ENCODE measurements around the gene HSD11B1.

HSD11B1 gene

DNA sequence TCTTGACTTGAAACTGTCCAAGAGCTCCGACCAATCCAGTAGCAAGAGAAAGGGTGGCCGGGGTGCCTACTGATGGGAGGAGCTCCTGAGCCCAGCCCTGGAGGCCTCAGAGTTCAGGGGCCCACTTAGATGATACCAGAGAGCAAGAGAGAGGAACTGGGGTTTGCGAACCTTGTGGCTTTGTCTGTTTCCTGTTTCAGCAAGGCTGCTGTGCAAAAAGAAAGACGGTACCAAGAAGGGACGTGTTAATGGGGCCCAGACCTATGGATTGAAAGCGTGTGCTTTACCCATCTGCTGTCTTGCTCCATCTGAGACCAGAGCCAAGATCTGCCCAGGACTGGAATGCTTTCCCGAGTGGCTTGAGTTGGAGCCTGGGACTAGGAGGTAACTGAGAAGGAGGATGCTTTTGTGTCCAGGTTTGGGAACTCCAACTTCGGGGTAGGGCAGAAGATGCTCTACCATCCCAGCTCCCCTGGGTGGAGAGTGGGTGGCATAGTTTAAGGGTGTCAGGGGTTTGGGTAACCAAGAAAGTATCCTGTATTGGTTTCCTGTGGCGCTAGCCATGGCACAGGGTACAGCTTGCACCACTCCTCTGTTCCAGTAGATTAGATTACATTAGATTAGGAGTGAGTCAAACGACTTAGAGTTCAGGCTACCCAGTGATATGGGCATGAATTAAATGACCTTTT is 51.4 kb downstream of the HSD11B1 start, which contains the start of gene TRAF3IP3:
Gene TRAF3IP3 (plus strand): TSS at position 128 of the 689 bp plus-strand sequence. CDS start 3,987 bp downstream, outside the sequence.
- DNase-seq (ENCODE audit: low read depth in 2 of 2): peak; percentile 34 to 48

DNA sequence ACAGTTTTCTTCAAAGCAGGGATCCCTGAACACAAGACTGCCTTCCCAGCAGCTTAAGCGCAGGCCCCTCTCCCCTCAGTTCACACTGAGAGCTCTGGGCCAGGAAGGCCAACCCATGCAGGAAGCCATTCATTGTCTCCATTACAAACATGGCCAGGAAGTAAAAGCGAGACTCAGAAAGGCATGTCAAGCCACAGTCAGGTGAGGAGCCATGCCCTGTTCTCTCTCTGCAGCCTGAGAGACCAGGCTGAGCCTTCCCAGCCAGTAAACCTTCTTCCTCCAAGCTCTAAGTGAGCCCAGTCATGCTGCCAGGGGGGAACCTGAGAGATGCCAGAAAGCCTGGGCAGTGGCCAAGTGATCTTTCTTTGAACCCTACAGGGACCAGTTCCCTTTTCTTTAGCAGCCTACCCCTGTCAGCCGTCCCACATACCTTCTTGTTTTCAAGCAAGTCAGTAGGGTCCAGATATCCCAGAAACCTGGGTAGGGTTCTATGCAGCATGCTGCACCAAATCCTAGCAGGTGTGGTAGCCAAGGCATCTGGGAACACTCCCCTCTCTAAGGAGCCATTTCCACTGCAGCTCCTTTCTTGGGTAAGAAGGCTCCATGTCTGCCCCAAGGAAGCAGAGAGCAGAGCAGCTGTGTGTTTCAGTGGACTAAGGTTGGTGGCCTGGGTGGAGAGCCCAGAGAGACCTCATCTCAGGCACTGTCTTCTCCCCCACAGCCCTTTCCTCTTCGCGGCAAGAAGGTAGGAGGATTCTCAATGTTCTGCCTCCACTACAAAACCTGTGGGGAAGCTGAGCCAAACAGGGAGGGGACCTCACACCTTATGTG is 52.2 kb downstream of the HSD11B1 start:
- DNase-seq (ENCODE audit: low read depth in 2 of 2): no peak

DNA sequence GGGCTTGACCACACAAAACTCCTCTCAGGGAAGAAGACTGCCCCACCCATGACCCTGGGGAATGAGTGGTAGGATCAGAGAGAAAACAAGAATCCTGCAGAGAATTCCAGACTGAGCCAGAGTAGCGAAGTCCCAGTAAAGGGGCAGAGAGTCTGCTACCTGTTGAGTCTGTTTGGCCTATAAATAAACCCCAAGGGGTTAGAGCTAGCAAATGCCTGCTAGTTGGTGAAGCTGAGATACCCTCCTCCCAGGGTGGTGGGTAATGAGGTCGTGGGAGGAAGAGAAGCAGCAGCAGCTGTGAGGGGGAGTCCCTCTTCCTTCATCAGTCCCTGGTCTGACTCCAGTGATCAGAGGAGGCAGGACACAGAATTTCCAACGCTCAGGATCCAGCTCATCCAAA is 53.8 kb downstream of the HSD11B1 start:
- DNase-seq (ENCODE audit: low read depth in 2 of 2): no peak

DNA sequence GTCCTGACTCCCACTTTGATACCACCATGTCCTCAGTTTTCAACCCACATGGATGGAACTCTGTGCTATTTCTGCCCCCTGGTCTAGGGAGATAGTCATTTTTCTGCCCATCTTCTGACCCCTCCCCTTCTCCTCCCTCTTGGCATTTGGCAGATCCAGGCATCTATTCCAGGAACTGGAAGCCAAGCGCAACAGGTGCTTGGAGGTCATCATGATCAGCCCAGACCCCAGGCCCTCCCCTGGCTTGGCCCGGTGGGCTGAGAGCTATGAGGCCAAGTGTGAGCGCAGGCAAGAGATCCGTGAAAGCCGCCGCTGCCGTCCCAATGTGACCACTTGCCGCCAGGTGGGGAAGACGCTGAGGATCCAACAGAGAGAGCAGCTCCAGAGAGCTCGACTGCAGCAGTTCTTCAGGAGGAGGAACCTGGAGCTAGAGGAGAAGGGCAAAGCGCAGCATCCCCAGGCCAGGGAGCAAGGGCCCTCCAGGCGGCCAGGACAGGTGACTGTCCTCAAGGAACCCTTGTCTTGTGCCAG is 55.2 kb downstream of the HSD11B1 start:
- DNase-seq (ENCODE audit: low read depth in 2 of 2): no peak

DNA sequence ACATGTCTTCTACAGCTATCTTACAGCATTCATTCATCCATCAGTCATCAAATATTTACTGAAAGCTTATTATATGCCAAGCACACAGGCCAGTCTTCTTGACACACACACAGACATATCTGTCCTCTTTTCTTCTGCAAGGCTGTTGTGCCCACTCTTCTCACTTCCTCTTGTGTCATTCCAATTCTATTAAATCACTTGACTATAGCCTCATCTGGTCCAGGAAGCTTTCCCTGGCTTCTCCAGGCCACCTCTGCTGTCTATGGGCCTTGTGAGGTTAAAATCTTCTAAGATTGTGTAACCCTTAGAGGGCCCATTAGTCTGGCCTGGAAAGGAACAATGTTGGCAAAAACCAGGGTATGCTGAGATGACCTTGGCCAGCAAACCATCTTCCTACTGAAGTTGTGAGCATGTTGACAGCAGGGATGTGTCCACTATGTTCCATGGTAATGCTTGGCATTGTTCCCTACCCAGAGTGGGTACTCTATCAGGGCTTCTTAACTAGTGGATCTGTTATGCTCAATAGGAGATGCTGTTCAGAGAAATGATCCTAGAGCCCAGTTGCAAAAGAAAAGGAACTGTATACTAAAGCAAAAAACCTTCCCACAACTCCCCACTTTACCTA is 56.5 kb downstream of the HSD11B1 start:
- no peak for DNase-seq (ENCODE audit: low read depth in 2 of 2)

DNA sequence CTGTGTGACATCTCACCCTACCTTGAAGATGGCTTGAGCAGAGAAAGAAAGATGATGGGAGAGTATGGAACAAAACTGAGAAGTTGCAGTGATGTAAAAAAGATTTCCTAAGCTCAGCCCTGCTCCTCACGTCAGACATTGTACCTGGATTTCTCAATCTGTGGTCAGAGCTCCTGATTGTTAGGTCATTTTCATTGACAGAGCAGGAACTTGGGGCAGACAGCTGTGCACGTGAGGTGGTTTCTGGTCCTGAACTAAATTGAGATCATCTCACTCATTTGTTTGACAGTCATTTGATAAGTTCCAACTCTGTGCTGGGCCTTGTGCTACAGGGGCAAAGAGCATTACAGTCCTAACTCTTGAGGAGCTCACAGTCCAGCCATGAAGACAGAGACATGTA is 61.4 kb downstream of the HSD11B1 start:
- DNase-seq (ENCODE audit: low read depth in 2 of 2): no peak

DNA sequence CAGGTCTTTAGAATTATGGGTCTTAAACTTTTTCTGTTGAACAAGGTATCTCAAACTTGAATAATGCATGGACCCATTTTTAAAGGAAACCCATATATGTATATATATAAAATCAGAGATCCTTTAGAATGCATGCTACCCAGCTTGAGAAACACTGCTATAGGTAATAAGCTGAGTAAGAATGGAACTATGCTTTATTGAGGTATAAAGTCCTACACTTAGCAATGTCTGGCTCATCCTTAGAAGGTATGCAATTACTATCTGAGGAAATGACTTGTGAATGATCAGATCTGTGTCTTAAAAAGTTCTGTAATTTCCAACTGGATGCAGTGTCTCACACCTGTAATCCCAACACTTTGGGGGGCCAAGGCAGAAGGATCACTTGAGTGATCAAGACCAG is 62.5 kb downstream of the HSD11B1 start:
- DNase-seq (ENCODE audit: low read depth in 2 of 2): no peak

DNA sequence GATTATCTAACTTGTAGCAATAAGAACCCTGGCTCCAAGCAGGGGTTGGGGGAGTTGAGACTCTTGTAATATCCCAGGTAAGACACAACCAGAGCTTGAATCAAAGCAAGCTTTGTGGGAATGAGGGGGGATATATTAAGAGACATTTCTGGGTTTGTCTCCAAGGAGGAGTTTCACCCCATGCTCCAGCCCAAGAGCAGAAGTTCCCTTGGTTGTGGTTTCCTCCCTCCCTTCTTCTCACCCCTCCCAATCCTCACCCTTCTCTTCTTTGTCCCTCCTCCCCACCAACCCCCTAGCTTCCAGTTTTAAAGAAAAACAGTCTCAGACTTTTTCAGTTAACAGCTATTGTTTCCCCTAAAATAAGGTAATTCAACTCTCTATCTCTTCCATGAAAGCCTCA is 63.1 kb downstream of the HSD11B1 start:
- no peak for DNase-seq (ENCODE audit: low read depth in 2 of 2)

DNA sequence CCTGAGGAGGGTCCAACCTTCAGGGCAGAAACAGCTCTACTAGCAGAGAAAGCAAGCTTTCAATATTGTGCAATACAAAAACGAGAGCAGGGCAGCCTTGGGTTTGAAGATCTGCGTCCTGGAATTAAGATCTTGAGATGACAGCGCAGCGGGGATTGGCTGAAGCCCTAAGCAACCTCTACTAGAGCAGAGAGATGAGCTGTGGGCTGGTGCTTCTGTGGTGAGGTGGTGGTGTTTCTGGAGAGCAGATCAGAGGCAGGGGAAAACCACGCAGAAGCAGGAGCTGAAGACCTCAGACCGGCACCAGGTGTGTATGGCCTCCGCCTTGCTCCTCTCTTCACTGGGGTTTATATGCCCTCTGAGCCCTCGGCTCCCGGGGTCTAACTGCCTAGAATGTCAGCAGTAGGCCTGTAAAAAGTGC is 63.7 kb downstream of the HSD11B1 start:
- peak; percentile 45 to 51 for DNase-seq (ENCODE audit: low read depth in 2 of 2)

DNA sequence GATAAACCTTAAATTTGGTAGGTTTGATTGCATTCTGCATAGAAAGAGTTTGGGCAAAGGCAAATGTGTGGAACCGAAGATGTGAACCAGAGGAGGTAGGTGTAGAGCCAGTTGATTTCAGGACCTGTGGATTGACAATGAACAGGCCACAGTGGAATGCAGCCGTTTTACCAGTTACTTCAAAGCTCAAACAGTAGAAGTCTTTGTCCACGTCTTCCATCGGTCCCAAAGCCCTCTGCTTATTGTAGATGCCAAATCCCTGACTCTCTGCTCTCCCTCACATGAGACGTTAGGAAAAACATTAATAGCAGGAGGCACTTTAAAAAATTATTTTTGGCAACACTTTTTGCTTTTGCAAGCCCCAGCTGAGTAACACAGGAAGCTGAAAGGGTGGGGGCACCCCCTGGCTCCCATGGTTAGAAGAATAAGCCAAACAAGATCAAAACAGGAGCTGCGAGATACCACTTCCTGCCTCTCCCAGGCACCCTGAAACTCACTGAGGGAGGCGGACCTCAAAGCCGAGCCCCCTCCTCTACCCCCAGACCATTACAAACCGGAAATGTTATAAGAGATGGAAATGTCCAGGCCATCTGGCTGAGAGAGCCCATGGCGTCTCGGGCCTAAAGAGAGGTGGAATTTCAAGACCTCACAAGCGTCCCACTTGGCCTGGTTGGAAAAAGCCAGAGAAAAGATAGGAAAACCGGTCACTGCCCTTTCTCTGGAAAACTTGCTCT is 64.7 kb downstream of the HSD11B1 start:
- DNase-seq (ENCODE audit: low read depth in 2 of 2): peak; percentile 47 to 56

DNA sequence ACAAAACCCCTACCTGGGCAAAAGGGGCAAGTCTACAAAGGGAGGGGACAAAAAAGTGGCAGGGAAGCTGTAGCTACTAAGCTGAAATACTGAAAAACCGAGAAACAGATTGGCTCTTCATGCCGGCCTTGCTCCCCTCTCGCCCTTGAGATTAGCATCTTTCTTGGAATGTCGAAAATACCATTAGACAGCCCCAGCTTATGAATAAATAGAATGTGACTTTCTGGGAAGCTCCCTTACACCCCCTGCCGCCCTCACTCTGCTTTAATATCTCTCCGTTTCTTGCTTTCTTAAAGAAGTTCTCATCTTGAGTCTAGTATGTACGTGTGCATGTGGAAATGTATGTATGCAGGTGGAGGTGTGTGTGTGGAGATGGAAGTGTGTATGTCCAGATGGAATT is 65.3 kb downstream of the HSD11B1 start:
- DNase-seq (ENCODE audit: low read depth in 2 of 2): no peak

DNA sequence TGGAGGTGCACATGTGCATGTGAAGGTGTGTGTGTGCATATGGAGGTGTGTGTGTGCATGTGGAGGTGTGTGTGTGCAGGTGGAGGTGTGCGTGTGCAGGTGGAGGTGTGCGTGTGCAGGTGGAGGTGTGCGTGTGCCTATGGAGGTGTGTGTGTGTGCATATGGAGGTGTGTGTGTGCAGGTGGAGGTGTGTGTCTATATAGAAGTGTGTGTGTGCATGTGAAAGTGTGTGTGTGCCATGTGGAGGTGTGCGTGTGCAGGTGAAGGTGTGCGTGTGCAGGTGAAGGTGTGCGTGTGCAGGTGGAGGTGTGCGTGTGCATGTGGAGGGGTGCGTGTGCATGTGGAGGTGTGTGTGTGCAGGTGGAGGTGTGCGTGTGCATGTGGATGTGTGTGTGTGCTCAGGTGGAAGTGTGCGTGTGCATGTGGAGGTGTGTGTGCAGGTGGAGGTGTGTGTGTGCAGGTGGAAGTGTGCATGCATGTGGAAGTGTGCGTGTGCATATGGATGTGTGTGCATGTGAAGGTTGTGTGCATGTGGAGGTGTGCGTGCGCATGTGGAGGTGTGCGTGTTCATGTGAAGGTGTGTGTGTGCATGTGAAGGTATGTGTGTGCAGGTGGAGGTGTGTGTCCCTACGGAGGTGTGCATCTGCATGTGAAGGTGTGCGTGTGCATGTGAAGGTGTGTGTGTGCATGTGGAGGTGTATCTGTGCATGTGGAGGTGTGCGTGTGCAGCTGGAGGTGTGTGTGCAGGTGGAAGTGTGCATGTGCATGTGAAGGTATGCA is 66.2 kb downstream of the HSD11B1 start:
- no peak for DNase-seq (ENCODE audit: low read depth in 2 of 2)

DNA sequence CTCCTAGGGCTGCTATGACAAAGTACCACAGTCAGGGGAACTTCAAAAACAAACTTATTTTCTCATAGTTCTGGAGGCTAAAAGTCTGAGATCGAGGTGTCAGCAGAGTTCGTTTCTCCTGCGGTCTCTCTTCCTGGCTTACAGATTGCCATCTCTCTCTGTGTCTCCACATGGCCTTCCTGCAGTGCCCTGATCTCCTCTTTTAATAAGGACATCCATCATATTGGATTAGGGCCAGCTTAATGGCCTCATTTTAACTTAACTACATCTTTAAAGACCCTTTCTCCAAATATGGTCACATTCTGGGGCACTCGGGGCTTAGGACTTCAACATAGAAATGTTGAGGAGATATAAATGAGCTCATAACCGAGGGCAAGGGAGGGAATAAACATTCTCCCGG is 67.5 kb downstream of the HSD11B1 start:
- no peak for DNase-seq (ENCODE audit: low read depth in 2 of 2)

DNA sequence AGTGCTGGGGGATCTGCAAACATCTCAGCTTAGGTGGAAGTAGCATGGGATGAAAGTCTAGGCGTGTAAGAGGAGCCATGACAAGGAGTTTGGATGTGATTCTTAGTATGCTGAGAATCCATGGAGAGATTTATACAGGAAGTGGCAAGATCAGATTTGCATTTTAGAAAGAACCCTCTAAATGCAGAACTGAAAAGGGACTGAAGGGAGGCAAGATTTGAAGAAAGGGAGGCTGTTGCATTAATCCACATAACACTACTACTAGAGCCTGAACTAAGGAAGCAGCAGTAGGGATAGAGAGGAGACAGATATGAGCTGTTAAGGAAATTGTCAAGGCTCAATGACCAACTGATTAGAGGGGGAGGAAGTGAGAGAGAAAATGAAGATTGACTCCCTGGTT is 69.9 kb downstream of the HSD11B1 start:
- no peak for DNase-seq (ENCODE audit: low read depth in 2 of 2)

DNA sequence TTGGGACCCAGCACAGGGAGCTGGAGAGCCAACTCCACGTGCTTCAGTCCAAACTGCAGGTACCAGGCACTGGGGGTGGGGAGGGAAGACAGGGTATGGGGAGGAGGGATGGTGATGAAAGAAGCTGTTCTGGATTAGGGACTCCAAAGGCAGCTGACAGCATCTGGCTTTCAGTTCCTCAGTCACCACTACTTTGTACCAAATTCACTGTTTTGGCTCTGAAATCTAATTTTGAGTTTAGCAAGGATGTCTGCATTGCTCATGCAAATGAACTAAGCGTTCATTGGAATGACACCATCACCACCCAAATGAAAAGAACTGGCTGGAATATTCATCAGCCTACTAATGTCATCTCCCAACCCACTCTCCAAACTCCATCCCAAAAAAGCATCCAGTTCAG is 71.0 kb downstream of the HSD11B1 start:
- no peak for DNase-seq (ENCODE audit: low read depth in 2 of 2)

DNA sequence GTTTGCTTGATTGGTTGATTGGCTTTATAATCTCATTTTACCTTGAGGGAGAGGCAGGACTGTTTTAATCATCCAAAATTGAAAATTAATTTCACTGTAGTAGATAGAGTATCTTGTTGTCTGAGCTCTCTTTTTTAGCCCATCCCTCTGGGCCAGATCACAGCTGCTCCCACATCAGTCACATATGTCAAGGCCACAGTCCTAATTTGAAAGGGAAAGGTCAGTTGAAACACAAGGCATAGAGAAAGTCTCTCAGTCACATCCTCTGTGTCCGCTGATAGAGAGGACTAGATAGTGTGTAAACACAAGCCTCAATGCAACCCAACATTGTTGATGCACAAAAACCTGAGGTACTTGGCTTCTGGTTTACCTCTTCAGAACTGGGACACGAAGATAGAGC is 72.9 kb downstream of the HSD11B1 start:
- DNase-seq (ENCODE audit: low read depth in 2 of 2): no peak

DNA sequence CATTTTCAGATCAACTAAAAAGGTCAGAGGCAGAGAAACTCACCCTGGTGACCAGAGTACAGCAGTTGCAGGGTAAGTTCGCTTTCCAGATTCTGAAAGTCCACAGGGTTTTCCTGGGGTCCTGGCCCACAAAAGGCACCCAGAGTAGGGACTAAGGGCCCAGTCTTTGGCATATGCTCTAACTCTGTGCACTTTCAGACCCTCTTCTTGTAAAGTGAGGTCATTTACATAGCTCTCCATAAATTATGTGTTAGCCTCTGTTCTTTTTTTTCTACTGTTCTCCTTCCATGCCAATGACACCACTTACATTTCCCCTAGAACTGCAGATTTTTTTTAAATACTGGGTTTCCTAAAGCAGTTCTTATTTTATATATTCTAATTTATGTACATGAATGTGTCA is 73.5 kb downstream of the HSD11B1 start:
- no peak for DNase-seq (ENCODE audit: low read depth in 2 of 2)

DNA sequence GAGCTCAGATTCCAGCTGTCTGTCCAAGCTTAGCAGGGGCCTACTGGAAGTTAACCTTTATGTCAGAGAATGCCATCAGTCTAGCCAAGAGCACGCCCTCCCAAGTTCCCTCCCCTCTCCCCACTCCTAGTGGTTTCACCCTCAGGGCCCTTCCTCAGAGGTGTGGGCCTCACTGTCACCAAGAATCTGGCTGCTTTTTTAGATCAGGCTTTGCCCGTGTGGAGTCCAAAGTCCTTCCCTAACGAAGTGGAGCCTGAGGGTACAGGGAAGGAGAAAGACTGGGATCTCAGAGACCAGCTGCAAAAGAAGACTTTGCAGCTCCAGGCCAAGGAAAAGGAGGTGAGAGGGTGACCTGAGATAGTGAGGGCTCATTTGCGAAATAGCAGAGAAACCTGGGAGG is 75.6 kb downstream of the HSD11B1 start:
- DNase-seq (ENCODE audit: low read depth in 2 of 2): no peak

DNA sequence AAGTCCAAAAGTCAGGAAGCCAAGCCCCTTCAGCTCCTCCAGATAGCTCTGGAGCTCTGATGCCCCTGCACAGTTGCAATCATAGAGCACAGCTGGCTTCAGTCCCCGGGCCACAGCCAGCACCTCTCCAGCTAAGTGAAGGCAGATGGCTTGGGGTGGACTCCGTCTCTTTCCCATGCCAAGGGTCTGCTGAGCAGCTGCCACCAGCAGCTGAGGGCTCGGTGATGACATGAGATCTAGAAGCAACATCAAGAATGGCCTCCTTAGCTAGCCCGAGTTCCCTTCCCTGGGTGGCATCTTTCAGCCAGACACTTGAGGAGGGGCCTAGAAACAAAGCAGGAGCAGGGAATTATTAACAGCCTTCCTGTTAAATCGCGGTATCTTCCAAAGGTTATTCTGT is 78.7 kb downstream of the HSD11B1 start:
- DNase-seq (ENCODE audit: low read depth in 2 of 2): no peak
